ENCODE measurements around the gene AXDND1.

Gene AXDND1, protein sequence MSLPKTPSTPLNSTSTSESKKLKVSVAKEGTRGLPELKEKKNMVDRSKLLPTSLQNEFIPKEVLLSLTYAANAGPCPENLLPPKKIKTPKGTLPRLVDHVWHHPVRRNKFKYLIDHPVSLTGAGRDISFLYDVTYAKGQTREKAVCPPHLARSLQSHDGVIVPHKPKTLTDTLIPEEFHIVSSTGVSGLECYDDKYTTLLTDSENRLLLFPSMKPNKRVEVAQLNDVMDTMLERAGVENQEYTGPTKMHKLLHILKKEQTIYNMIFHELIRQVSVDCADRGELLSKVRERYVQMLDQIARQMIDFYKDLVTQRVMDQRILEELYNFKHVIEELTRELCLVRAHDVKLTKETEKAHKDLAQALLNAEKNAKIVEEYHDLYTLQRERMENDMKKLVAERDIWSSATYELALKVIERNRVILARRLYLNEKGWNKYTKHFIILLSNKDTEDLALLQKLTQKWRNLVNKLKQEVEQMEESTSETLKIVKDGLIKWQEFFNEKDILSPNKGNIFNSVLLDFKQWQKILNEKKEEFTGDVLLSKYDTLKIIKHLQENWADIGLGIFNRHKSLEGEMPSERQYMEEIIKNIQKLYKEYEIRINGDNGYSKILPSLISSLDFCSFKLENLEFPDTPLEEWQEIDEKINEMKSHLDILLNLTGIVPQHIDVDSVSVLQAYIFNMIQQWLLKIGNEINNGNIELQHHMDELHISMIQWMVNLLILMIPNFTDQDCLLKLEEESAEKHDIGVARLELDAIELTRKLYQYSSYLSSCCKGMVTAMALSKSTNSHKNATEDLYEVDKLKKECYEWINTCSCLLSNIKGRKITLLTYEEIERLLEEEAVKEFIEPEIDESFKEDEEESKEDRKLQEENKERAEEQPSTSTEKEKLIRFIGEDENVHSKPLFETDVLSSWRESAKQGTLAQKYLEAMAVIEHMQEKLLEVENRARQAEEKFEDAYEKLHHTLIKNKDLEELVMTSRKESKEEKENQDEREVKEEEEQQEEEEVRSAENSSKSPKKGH

DNA sequence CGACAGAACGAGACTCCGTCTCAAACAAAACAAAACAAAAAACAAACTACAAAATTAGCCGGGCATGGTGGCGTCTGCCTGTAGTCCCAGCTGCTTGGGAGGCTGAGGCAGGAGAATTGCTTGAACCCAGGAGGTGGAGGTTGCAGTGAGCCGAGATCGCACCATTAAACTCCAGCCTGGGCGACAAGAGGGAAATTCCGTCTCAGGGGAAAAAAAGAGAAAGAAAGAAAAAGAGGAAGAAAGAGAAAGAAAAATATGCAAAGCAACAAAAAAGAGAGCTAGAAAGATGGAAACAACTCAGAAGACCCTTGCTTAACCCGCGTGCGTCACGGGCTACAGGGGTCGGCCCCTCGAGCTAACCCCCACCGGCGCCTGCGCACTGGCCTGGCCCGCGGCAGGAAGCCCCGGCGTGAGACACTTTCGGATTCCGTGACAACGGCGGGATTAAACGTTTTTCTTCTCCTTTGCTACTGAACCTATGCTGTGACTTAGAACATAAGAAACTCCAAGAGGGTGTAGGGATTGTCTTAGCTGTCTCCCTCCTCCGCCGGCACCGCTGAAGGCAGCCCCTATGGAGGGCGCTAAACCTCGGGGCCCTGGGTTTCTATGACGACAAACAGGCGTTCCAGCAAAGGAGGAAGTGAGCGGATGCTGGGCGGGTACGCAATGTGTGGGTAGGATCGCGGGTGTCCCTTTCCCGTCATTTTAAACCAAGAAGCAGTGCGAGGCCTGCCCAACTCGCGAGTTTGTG is at the start of gene AXDND1:
TSS of gene AXDND1 (plus strand) at position 630 of the 751 bp plus-strand sequence. CDS start 539 bp downstream, outside the sequence.
- peak; percentile 67 to 87 for DNase-seq (ENCODE audit: extremely low read depth in 1 of 2, low read depth in 1 of 2)

DNA sequence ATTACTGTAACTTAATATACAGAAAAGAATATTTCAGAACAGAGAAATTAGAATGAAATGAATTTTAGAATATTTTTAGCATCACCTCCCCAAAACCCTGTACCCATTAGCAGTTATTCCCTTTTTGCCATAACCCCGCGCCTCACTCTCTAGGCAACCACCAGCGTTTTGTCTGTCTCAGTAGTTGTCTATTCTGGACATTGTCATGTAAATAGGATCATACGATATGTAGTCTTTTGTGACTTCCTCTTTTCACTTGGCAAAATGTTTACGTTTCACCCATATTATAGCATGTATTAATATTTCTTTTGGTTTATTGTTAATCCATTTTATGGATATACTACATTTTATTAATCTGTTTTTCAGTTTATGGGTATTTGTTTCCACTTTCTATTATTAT is 47.3 kb upstream of the AXDND1 start:
- DNase-seq (ENCODE audit: extremely low read depth in 1 of 2, low read depth in 1 of 2) = no peak

DNA sequence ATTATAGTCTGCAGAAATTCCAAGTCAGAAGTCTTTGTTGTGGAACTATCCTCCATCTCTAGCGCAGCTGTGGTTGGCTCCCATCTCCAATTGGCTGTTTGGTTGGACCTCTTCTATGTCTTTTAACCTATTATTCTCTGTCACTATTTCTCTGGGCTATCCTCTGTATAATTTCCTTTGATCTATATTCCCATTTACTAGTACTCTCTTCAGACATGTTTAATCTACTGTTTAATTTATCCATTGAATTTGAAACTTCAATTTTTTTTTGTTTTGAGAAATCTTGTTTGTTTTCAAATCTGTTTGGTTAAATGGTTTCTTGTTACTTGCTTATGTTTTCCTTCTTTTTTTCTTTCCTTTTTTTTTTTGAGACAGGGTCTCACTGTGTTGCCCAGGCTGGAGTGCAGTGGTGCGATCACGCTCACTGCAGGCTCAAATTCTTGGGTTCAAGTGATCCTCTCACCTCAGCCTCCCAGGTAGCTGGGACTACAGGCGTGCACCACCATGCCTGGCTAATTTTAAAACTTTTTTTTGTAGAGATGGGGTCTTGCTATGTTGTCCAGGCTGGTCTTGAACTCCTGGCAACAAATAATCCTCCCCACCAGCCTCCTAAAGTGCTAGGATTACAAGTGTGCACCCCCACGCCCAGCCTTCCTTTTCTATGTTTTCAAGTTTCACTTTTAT is 44.1 kb upstream of the AXDND1 start:
- DNase-seq (ENCODE audit: extremely low read depth in 1 of 2, low read depth in 1 of 2) = no peak

DNA sequence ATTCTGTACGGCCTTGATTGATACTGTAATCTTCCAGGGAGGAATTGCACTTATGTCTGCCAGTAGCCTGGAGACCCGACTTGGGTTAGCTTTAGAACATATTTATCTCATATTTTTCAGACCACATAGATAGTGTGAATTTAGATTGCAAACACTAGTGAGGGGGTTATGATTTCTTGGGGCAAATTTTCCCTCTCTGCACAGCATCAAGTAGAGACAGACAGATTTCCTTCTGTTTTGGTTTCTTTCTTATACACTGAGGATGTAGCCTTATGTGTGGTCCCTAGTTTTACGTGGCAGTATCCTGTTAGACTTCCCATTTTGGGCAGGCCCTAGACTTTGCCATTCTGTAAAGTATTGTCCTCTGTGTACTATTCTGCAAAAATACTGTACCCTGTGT is 43.2 kb upstream of the AXDND1 start:
- DNase-seq (ENCODE audit: extremely low read depth in 1 of 2, low read depth in 1 of 2) = no peak

DNA sequence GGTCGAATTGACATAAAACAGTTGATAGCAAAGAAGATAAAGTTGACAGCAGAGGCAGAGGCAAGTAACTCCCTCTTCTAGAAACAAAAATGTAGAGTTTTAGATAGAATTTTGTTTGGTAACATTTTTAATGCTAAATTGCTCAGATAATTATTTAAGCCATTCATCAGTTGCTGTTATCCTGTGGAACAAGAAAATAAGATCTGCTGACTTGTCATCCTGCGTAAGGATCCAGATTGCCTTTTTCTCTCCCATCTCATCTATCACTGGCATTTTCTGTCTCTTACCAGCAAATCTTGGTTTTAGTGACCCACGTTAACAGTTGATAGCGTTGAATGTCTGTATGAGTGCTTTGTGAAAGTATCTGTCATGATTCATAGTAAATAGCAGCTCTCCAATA is 42.3 kb upstream of the AXDND1 start:
- DNase-seq (ENCODE audit: extremely low read depth in 1 of 2, low read depth in 1 of 2) = no peak

DNA sequence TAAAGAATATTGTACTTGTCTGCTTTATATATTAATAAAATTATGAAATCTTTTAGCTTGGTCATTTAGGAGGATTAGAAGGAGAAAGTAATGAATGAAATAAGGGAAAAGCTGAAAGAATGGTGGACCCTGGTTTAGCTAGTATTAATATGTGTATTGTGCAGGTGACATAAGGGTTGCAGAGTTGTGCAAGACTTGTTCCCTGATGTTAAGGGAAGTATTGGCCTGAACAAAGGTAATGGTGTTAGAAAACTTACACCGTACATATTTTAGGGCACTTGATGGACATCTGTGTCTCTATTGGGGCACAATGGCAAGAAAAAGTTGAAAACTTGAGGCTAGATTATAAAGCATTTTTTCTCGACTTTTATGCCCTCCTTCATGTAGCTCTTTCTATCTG is 39.9 kb upstream of the AXDND1 start:
- no peak for DNase-seq (ENCODE audit: extremely low read depth in 1 of 2, low read depth in 1 of 2)

DNA sequence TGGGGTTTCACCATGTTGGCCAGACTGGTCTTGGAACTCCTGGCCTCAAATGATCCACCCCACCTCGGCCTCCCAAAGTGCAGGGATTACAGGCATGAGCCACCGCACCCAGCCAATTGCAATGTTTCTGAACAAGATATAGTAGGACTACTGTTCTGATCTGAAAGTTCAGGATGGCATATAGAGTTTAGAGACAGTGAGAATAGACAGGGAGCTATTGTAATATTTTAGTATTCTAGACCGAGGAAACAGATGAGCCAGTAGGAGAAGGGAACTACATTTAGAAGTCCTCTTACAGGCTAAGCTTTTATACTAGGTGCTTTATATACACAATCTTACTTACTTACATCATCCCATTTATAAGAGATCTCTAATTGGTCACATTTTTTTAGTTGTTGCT is 39.0 kb upstream of the AXDND1 start:
- DNase-seq (ENCODE audit: extremely low read depth in 1 of 2, low read depth in 1 of 2) = no peak

DNA sequence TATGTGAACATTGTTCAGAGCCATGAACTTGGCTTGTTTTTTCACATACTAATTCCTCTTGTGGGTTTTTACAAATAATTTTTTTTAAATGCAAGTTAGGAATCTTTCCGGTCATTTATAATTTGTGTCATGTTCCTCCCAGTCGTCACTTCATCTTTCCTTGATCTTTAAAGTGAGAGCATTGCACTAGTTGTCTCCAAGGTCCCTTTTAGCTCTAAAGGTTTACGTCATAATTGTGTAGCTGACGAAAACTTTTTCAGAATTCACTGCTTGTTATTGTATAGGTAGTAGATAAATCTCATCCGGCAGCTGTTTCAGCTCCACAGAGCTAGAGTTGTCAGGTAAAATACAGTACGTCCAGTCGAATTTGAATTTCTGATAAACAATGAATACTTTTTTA is 38.6 kb upstream of the AXDND1 start:
- DNase-seq (ENCODE audit: extremely low read depth in 1 of 2, low read depth in 1 of 2) = no peak

DNA sequence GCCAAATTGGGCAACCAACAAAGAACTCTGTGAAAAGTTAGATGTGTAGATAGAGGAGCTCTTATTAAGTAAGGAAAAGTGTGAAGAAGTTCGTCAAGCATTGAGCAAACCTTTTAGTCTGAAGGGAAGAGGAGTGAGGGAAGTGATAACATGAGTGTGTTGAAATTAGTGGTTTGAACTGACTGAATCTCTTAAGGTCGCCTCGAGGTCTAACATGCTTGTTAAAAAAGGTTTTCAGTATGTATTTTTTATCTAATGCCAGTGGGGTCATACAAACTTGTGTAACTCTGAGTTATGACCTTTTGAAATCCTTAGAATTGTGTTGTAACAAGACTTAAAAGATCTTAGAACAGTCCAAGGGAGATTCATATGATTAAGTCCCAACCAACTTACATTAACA is 38.1 kb upstream of the AXDND1 start:
- no peak for DNase-seq (ENCODE audit: extremely low read depth in 1 of 2, low read depth in 1 of 2)

DNA sequence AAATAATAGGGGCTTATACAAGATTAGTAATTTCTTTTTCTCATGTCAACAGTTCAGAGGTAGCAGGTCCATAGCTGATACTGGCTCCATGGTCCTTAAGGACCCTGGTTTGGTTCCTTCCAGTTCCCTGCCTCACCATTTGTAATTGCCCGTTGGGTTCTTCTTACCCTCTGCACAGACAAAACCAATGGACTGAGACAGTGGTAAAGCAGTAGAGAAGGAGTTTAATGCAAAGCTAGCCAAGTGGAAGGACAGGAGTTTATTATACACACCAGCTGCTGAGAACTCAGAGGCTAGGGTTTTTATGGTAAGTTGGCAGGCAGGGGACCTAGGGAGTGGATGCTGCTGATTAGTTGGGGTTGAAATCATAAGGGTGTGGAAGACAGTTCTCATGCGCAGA is 35.9 kb upstream of the AXDND1 start:
- no peak for DNase-seq (ENCODE audit: extremely low read depth in 1 of 2, low read depth in 1 of 2)

DNA sequence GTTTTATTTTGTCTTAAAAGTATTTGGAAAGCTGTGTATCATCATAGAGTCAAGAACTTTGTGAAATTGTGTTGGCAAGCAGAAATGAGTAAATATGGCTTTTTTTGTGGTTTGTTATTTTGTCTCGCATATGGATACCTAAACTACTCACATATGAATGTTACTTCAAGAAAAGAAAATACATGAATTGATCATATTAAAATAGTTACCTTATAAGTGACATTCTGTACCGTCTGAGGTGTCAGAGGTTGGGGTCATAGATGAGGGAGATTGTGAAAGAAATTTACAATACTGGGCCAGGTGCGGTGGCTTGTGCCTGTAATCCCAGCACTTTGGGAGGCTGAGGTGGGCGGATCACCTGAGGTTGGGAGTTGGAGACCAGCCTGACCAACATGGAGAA is 31.3 kb upstream of the AXDND1 start:
- DNase-seq (ENCODE audit: extremely low read depth in 1 of 2, low read depth in 1 of 2) = no peak

DNA sequence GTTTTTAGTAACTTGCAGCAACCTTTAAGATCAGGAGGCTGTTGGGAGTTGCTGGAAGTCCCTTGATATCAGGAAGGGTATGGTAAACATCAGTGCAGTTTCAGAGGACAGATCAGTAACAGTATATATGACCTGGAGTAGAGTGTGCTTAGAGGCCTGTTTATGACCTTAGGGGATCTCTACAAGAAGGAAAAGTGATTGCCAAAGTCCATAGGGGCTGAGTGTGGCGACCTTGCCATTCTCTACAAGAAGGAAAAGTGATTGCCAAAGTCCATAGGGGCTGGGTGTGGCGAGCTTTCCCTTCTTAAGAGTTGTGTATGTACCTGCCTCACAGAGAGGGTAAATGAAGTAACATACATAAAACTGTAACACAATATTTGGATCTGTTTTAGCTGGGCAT is 28.5 kb upstream of the AXDND1 start:
- DNase-seq (ENCODE audit: extremely low read depth in 1 of 2, low read depth in 1 of 2) = no peak

DNA sequence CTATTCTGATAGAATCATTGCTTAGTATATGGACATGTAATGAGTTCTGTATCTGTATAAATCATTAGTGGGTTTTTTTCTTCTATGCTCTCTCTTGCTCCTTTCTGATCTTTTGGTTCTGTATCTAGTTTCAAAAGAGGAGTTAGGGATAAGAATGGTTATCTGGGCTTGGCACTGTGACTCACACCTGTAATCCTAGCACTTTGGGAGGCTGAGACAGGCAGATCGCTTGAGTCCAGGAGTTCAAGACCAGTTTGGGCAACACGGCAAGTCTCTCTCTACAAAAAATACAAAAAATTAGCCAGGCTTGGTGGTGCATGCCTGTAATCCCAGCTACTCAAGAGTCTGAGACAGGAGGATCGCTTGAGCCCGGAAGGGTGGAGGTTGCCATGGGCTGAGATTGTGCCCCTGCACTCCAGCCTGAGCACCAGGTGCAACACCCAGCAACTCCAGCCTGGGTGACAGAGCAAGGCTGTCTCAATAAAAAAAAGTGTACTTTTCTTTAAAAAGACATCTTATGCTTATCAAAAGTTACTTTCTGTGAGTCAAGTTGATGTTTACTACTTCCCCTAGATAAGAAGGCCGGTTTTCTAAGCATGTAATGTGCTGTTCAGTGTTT is 27.7 kb upstream of the AXDND1 start:
- no peak for DNase-seq (ENCODE audit: extremely low read depth in 1 of 2, low read depth in 1 of 2)

DNA sequence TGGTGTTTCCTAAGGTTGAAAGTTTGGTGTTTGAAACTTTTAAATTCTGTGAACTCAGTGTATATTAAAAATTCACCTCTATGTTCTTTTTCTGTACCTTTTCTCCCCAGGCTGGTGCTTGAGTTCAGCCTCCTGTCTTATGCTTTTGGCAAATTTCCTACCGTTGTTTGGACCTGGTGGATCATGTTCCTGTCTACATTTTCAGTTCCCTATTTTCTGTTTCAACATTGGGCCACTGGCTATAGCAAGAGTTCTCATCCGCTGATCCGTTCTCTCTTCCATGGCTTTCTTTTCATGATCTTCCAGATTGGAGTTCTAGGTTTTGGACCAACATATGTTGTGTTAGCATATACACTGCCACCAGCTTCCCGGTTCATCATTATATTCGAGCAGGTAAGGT is 24.9 kb upstream of the AXDND1 start:
- no peak for DNase-seq (ENCODE audit: extremely low read depth in 1 of 2, low read depth in 1 of 2)

DNA sequence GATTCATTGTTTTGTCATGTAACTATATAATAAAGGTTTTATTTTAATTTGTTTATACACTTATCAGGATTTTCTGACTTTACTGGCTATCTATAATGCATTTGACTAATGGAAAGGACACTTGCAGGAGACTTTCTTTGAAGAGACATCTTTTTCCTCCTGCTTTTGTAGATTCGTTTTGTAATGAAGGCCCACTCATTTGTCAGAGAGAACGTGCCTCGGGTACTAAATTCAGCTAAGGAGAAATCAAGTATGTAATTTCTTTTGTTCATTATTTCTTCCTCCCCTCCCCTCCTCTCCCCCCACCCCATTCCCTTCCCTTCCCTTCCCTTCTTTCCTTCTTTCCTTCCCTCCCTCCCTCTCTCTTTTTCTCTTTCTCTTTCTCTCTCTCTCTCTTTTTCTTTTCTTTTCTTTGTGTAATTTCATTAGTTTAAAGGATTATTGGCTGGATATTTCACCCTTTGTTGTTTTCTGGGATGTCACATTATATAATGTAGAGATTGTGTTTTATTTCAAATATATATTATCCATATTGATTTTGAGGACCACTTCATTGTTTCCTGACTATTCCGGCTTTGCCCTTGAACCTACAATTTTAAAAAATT is 23.7 kb upstream of the AXDND1 start:
- DNase-seq (ENCODE audit: extremely low read depth in 1 of 2, low read depth in 1 of 2) = no peak

DNA sequence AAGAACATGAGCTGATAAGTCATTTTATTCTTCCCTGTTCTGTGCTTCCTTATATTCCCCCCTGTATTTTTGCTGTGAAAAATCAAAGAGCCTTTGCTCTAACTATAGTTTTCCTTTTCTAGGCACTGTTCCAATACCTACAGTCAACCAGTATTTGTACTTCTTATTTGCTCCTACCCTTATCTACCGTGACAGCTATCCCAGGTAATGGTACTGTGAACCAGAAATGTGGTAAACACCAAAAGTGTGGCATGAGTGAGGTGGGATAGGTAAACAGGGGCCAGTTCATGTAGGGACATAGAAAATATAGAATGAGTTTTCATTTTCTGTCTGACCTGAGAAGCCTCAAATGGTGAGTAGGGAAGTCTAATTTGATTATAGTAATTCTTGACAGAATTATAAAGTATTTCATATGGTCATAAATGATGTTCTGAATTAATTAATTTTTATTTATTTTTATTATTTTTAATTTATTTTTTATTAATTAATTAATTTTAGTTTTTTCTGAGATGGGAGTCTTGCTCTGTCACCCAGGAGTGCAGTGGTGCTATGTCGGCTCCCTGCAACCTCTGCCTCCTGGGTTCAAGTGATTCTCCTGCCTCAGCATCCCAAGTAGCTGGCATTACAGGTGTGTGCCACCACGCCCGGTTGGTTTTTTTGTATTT is 22.9 kb upstream of the AXDND1 start:
- no peak for DNase-seq (ENCODE audit: extremely low read depth in 1 of 2, low read depth in 1 of 2)

DNA sequence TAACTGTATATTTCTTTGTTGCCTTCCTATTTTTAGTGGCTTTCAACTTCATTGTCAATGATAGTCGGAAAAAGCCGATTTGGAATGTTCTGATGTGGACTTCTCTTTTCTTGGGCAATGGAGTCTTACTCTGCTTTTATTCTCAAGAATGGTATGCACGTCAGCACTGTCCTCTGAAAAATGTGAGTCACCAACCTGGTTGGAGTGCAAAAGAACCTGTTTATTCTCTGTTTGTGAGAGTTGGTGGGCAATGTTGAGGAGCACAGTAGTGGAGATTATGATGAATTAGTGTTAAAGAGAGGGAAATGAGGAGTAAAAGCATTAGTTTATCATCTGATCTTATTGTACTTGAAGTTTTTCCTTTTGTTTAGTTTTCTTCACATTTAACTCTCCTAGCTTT is 14.5 kb upstream of the AXDND1 start:
- no peak for DNase-seq (ENCODE audit: extremely low read depth in 1 of 2, low read depth in 1 of 2)

DNA sequence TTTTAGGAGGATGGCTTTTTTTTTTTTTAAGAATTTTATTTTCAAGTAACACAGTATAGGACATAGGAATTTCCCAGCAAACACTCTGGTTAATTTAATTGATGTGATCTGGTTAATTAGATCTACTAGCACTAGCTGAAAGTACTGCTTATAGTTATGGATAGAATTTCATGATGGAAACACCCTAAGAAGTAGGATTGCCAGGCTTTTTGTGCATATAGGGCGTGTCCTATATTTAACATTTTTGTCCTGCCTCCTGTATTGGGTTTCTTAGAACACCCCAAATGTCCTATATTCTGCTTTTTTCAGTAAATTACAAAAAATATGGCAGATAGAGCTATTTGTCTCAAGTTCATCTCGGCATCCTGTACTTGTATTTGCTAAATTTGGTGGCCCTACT is 13.5 kb upstream of the AXDND1 start:
- DNase-seq (ENCODE audit: extremely low read depth in 1 of 2, low read depth in 1 of 2) = no peak

DNA sequence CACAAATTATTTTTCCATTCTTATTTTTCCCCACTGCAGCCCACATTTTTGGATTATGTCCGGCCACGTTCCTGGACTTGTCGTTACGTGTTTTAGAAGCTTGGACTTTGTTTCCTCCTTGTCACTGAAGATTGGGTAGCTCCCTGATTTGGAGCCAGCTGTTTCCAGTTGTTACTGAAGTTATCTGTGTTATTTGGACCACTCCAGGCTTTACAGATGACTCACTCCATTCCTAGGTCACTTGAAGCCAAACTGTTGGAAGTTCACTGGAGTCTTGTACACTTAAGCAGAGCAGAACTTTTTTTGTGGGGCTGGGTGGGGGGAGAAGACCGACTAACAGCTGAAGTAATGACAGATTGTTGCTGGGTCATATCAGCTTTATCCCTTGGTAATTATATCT is 12.2 kb upstream of the AXDND1 start:
- no peak for DNase-seq (ENCODE audit: extremely low read depth in 1 of 2, low read depth in 1 of 2)
